ENCODE results near the gene AKT1S1. TPM values are rescaled to one million over a fixed set of nuclear protein-coding genes. Genes with fewer than 3 reads are reported as not detected.

Gene AKT1S1
- total RNA-seq, 2 donors from 2014 or later = 15.2 to 20.7 TPM

GRCh38 chr19:49837009-49837310 lies 40.2 kb downstream of the AKT1S1 start:
- Histone ChIP-seq H3K4me3 (no peak overlapping the region), H3K36me3 (peaks cover 59% of the 10 kb centered on the region), H3K4me1 (ENCODE audit: control insufficient read depth in 1 of 2, low read depth in 2 of 2) (no peaks in the 10 kb centered on the region), H3K27me3 (replicated peaks; ENCODE audit: insufficient read depth) (no peaks in the 10 kb centered on the region), H3K27ac (no peak overlapping the region), H3K9me3 (no peaks in the 10 kb centered on the region)
- no peak for TF ChIP-seq CTCF (IDR thresholded peaks at IDR 0.05)
- ATAC-seq (ENCODE audit: insufficient number of reproducible peaks, low FRiP score, low read depth) = no peak
- no peak for DNase-seq (ENCODE audit: low spot score)

- ATAC-seq (ENCODE audit: insufficient number of reproducible peaks, low FRiP score, low read depth) (no peak), DNase-seq (ENCODE audit: low spot score) (no peak)
- no peak overlapping the region for H3K4me3 ChIP-seq
- no peaks in the 10 kb centered on the region for H3K27me3 ChIP-seq (replicated peaks; ENCODE audit: insufficient read depth)
- H3K9me3 ChIP-seq = no peaks in the 10 kb centered on the region
- peaks cover 64% of the 10 kb centered on the region for H3K36me3 ChIP-seq
- no peak overlapping the region for H3K27ac ChIP-seq
- H3K4me1 ChIP-seq (ENCODE audit: control insufficient read depth in 1 of 2, low read depth in 2 of 2) = no peaks in the 10 kb centered on the region
- no peak for TF ChIP-seq CTCF (IDR thresholded peaks at IDR 0.05)
Observed at GRCh38 chr19:49836176-49837008, 40.8 kb downstream of the AKT1S1 start.

GRCh38 chr19:49835562-49835961 lies 41.6 kb downstream of the AKT1S1 start:
- ATAC-seq (ENCODE audit: insufficient number of reproducible peaks, low FRiP score, low read depth) (no peak), DNase-seq (ENCODE audit: low spot score) (no peak)
- H3K4me3 ChIP-seq = no peak overlapping the region
- no peaks in the 10 kb centered on the region for H3K9me3 ChIP-seq
- no peak for TF ChIP-seq CTCF (IDR thresholded peaks at IDR 0.05)
- H3K4me1 ChIP-seq (ENCODE audit: control insufficient read depth in 1 of 2, low read depth in 2 of 2) = no peaks in the 10 kb centered on the region
- H3K36me3 ChIP-seq = peaks cover 71% of the 10 kb centered on the region
- H3K27me3 ChIP-seq (replicated peaks; ENCODE audit: insufficient read depth) = no peaks in the 10 kb centered on the region
- no peak overlapping the region for H3K27ac ChIP-seq

- TF ChIP-seq CTCF (IDR thresholded peaks at IDR 0.05) = no peak
- peaks cover 74% of the 10 kb centered on the region for H3K36me3 ChIP-seq
- no peaks in the 10 kb centered on the region for H3K9me3 ChIP-seq
- H3K27me3 ChIP-seq (replicated peaks; ENCODE audit: insufficient read depth) = no peaks in the 10 kb centered on the region
- H3K4me3 ChIP-seq = no peak overlapping the region
- no peaks in the 10 kb centered on the region for H3K4me1 ChIP-seq (ENCODE audit: control insufficient read depth in 1 of 2, low read depth in 2 of 2)
- no peak for DNase-seq (ENCODE audit: low spot score)
- ATAC-seq (ENCODE audit: insufficient number of reproducible peaks, low FRiP score, low read depth) = no peak
- no peak overlapping the region for H3K27ac ChIP-seq
Observed at GRCh38 chr19:49833599-49833998, 43.6 kb downstream of the AKT1S1 start.

- ATAC-seq (ENCODE audit: insufficient number of reproducible peaks, low FRiP score, low read depth) = no peak
- TF ChIP-seq CTCF (IDR thresholded peaks at IDR 0.05) = no peak
Observed at GRCh38 chr19:49832556-49832955, 44.6 kb downstream of the AKT1S1 start.

More at GRCh38 chr19:49832556-49832955, 44.6 kb downstream of the AKT1S1 start:
- no peak overlapping the region for H3K27ac ChIP-seq
- H3K4me3 ChIP-seq = no peak overlapping the region
- H3K27me3 ChIP-seq (replicated peaks; ENCODE audit: insufficient read depth) = no peaks in the 10 kb centered on the region
- no peaks in the 10 kb centered on the region for H3K9me3 ChIP-seq
- no peaks in the 10 kb centered on the region for H3K4me1 ChIP-seq (ENCODE audit: control insufficient read depth in 1 of 2, low read depth in 2 of 2)
- peaks cover 71% of the 10 kb centered on the region for H3K36me3 ChIP-seq
- no peak for DNase-seq (ENCODE audit: low spot score)

Measured in thoracic aorta (tissue), 2 donors.